Stimulated activated naive B cell treated with anti-CD40 and anti-IgM and Interleukin-4, amounts not matched to agents 10 μg/mL and 1 μg/mL and 100 μg/mL, for 72 hours (primary cell): ENCODE data around the gene RNF186.
"Not testable (repeated sequence)": the region's sequence is repeated elsewhere in the genome, so short reads cannot be mapped to it uniquely, and the experiment has no call there.

Experiments
- ATAC-seq, 2 donors: fragments of 150-1000 bp; cut with Tn5 transposase; replicated peaks; 2 replicates each; pipeline ENCODE4 v1.10.0; 2021; ENCODE audit warnings: moderate library complexity in 1 of 2
- DNase-seq: peaks from one replicate; pipeline ENCODE4 v3.0.0; 2021
- H3K27ac Mint-ChIP-seq: one replicate; pipeline ENCODE4 v1.8.0; 2022; ENCODE audit warnings: mild to moderate bottlenecking, mixed read lengths
- H3K27me3 Mint-ChIP-seq, 2 donors: one replicate each; pipeline ENCODE4 v1.8.0; 2022; ENCODE audit warnings: mixed read lengths in 2 of 2
- H3K36me3 Mint-ChIP-seq, 2 donors: one replicate each; pipeline ENCODE4 v1.8.0; 2022; ENCODE audit warnings: mixed read lengths in 2 of 2, mild to moderate bottlenecking in 1 of 2
- H3K4me1 Mint-ChIP-seq, 2 donors: one replicate each; pipeline ENCODE4 v1.8.0; 2022; ENCODE audit warnings: mixed read lengths in 2 of 2, mild to moderate bottlenecking in 1 of 2
- H3K4me3 Mint-ChIP-seq, 2 donors: one replicate each; pipeline ENCODE4 v1.8.0; 2022; ENCODE audit warnings: mild to moderate bottlenecking in 2 of 2, mixed read lengths in 2 of 2, moderate library complexity in 1 of 2
- H3K9me3 Mint-ChIP-seq, 2 donors: one replicate each; pipeline ENCODE4 v1.8.0; 2022; ENCODE audit warnings: mixed read lengths in 2 of 2, mild to moderate bottlenecking in 1 of 2

RNF186 gene

DNA sequence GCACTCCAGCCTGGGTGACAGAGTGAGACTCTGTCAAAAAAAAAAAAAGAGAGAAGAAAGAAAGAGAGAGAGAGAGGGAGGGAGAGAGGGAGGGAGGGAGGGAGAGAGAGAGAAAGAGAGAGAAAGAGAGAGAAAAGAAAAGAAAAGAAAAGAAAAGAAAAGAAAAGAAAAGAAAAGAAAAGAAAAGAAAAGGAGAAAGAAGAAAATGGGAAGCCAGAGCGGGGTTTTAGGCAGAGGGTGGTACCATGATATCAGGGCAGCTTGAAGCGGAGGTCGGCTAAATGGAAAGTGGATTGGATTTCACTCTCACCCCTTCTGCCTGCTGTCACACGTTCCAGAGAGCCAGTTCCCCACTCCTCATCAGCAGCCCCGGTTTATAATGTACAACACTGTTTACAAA lies 17.3 kb downstream of the RNF186 start:
- Mint-ChIP-seq H3K36me3 (peaks cover 20 to 32% of the 10 kb centered on the region in 2 donors), H3K4me3 (no peak overlapping the region), H3K9me3 (no peaks in the 10 kb centered on the region), H3K27ac (peak overlapping the region; percentile 60), H3K27me3 (no peaks in the 10 kb centered on the region), H3K4me1 (peaks cover 24 to 38% of the 10 kb centered on the region in 2 donors)
- ATAC-seq: no peak
- no peak for DNase-seq

DNA sequence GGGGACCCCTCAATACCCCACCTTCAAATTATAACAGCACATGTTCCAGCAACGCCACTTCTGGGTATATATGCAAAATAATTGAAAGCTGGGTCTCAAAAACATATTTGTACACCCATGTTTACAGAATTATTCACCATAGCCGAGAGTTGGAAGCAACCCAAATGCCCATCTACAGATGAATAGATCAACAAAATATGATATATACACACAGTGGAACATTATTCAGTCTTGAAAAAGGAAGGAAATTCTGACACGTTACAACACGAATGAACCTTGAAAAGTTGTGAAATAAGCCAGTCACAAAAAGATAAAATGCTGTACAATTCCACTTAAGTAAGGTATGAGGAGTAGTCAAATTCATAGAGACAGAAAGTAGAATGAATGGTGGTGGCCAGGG lies 20.5 kb downstream of the RNF186 start:
- Mint-ChIP-seq H3K27ac (no peak overlapping the region), H3K27me3 (no peaks in the 10 kb centered on the region), H3K9me3 (peaks cover 2 to 4% of the 10 kb centered on the region in 2 donors), H3K4me1 (peaks cover 26 to 36% of the 10 kb centered on the region in 2 donors), H3K36me3 (peaks cover 36 to 57% of the 10 kb centered on the region in 2 donors), H3K4me3 (no peak overlapping the region)
- ATAC-seq (no peak), DNase-seq (no peak)

DNA sequence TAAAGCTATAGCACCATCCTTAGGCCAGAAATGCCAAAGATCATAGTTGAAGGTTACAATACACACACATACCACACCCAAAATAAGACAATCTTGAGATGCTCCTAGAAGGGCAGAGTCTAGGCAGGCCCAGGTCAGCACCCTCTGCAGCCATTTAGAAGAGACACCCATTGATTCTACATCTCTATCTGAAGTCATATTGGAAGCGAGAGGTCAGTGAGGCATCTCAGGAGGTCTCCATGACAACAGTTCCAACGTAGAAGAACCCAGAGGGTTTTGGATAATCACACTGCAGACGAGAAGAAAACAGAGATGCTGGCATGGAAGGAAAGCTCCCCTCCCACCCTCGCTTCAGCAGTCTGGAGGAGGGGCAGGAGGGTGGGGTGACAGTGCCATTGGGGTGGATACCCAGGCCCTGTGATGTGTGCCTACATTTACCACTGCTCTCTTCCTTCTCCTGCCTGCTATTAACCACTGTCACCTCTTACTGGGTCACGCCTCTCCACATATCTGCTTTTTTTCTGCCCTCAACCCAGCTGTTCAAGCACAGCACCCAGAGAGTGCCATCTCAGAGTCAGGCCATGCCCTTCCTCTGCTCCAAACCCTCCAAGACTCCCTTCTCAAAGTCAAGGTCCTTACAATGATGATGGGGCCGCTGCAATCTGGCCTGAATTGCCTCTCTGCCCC lies 21.6 kb downstream of the RNF186 start:
- H3K9me3 Mint-ChIP-seq: peaks cover 2 to 4% of the 10 kb centered on the region in 2 donors
- H3K4me3 Mint-ChIP-seq: no peak overlapping the region
- peaks cover 36 to 57% of the 10 kb centered on the region in 2 donors for H3K36me3 Mint-ChIP-seq
- DNase-seq (no peak), ATAC-seq (peak; percentile 29 to 39)
- peaks cover 19 to 27% of the 10 kb centered on the region in 2 donors for H3K4me1 Mint-ChIP-seq
- no peaks in the 10 kb centered on the region for H3K27me3 Mint-ChIP-seq
- no peak overlapping the region for H3K27ac Mint-ChIP-seq

GRCh38 chr1:19792237-19793002 lies 22.7 kb downstream of the RNF186 start:
- peaks cover 2 to 4% of the 10 kb centered on the region in 2 donors for H3K9me3 Mint-ChIP-seq
- peaks cover 17 to 23% of the 10 kb centered on the region in 2 donors for H3K4me1 Mint-ChIP-seq
- ATAC-seq: no peak
- peaks cover 36 to 61% of the 10 kb centered on the region in 2 donors for H3K36me3 Mint-ChIP-seq
- no peak overlapping the region for H3K4me3 Mint-ChIP-seq
- no peak for DNase-seq
- no peaks in the 10 kb centered on the region for H3K27me3 Mint-ChIP-seq
- H3K27ac Mint-ChIP-seq: no peak overlapping the region

DNA sequence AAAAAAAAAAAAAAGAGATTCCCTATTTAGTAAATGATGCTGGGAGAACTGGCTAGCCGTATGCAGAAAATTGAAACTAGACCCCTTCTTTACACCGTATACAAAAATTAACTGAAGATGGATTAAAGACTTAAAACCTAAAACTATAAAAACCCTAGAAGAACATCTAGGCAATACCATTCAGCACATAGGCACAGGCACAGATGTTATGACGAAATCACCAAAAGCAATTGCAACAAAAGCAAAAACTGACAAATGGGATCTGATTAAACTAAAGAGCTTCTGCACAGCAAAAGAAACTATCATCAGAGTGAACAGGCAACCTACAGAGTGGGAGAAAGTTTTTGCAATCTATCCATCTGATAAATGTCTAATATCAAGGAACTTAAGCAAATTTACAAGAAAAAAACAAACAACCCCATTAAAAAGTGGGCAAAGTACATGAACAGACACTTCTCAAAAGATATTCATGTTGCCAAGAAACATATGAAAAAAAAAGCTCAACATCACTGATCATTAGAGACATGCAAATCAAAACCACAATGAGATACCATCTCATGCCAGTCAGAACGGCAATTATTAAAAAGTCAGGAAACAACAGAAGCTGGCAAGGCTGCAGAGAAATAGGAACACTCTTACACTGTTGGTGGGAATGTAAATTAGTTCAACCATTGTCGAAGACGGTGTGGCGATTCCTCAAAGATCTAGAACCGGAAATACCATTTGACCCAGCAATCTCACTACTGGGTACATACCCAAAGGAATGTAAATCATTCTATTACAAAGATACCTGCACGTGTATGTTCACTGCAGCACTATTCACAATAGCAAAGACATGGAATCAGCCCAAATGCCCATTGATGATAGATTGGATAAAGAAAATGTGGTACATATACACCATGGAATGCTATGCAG lies 24.8 kb downstream of the RNF186 start:
- H3K4me1 Mint-ChIP-seq: peaks cover 15 to 17% of the 10 kb centered on the region in 2 donors
- not testable (repeated sequence) for H3K27me3 Mint-ChIP-seq, H3K4me3 Mint-ChIP-seq, H3K9me3 Mint-ChIP-seq, ATAC-seq, H3K27ac Mint-ChIP-seq, DNase-seq
- H3K36me3 Mint-ChIP-seq: peaks cover 39 to 63% of the 10 kb centered on the region in 2 donors

- peaks cover 32 to 52% of the 10 kb centered on the region in 2 donors for H3K36me3 Mint-ChIP-seq
- no peaks in the 10 kb centered on the region for H3K27me3 Mint-ChIP-seq
- no peak for DNase-seq
- ATAC-seq: no peak
- peaks cover 7 to 12% of the 10 kb centered on the region in 2 donors for H3K4me1 Mint-ChIP-seq
- H3K27ac Mint-ChIP-seq: no peak overlapping the region
- peaks cover 2% of the 10 kb centered on the region in 2 donors for H3K9me3 Mint-ChIP-seq
- no peak overlapping the region for H3K4me3 Mint-ChIP-seq
Observed at GRCh38 chr1:19786988-19787423, 28.1 kb downstream of the RNF186 start.

DNA sequence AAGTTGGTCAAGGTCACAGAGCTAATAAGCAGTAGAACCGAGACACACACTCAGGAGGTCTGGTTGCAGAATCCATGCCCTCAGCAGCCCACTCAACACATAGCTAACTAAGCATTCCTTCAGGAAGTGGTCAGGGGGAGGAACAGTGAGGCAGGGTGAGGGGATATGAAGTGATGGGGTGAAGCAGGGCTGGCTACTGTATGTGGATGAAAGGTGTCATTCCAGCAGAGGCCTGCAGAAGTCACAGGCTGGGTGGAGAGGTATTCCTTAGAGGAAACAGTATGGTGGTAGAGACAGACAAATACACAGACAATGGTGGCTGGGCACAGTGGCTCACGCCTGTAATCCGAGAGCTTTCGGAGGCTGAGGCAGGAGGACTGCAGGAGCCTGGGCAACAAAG lies 29.4 kb downstream of the RNF186 start:
- no peak overlapping the region for H3K4me3 Mint-ChIP-seq
- peaks cover 3 to 8% of the 10 kb centered on the region in 2 donors for H3K4me1 Mint-ChIP-seq
- H3K27me3 Mint-ChIP-seq: no peaks in the 10 kb centered on the region
- no peak for DNase-seq
- no peak for ATAC-seq
- H3K36me3 Mint-ChIP-seq: peaks cover 34 to 51% of the 10 kb centered on the region in 2 donors
- H3K9me3 Mint-ChIP-seq: no peaks in the 10 kb centered on the region
- H3K27ac Mint-ChIP-seq: no peak overlapping the region

DNA sequence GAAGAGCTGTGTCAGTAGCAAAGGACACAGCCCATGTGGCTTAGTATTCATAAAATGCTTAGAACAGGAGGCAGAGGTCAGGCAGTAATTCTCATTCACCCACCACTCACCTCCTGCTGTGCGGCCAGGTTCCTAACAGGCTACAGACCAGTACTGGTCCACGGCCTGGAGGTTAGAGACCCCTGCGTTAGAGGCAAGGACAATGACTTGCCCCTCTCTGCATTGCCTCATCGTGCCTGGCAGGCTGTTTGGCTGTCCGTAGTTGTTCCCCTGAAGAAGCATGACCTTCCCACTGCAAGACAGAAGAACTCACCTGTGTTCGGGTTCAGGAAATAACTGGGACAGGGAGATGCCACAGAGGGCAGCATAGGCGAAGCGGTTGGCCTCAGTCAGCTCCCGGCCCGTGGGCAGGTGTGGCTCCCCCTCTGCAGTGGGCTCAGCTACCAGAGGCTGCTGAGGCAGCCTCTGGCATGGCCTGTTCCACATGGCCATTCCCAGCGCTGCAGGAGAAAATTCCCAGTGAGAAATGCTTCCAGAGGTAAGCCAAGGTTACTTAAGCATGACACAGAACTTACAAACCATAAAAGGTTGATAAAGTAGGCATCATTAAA lies 34.7 kb downstream of the RNF186 start:
- ATAC-seq (no peak), DNase-seq (no peak)
- no peak overlapping the region for H3K4me3 Mint-ChIP-seq
- no peaks in the 10 kb centered on the region for H3K27me3 Mint-ChIP-seq
- no peak overlapping the region for H3K27ac Mint-ChIP-seq
- no peaks in the 10 kb centered on the region for H3K4me1 Mint-ChIP-seq
- H3K36me3 Mint-ChIP-seq: peaks cover 43 to 62% of the 10 kb centered on the region in 2 donors
- no peaks in the 10 kb centered on the region for H3K9me3 Mint-ChIP-seq

DNA sequence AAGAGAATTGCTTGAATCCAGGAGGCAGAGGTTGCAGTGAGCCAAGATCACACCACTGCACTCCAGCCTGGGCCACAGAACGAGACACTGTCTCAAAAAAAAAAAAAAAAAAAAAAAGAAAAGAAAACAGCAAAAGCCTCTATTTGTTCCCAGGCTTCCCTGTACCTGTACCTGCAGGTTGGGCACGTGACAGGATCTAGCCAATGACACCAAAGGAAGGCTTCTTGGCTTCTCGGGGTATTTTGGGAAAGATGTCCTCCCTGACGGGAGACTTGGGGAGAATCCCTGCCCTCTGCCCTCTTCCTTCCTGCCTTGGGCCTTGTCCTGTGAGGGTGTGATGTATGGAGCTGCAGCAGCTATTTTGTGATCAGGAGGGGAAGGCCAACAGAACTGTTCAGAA lies 38.1 kb downstream of the RNF186 start:
- Mint-ChIP-seq H3K36me3 (peaks cover 47 to 63% of the 10 kb centered on the region in 2 donors), H3K9me3 (no peaks in the 10 kb centered on the region), H3K4me3 (no peak overlapping the region), H3K27me3 (no peaks in the 10 kb centered on the region), H3K27ac (no peak overlapping the region), H3K4me1 (no peaks in the 10 kb centered on the region)
- DNase-seq (no peak), ATAC-seq (no peak)

- Mint-ChIP-seq H3K27ac (no peak overlapping the region), H3K27me3 (no peaks in the 10 kb centered on the region), H3K4me1 (no peaks in the 10 kb centered on the region), H3K4me3 (no peak overlapping the region), H3K36me3 (peaks cover 44 to 63% of the 10 kb centered on the region in 2 donors), H3K9me3 (no peaks in the 10 kb centered on the region)
- DNase-seq (no peak), ATAC-seq (no peak)
Observed at GRCh38 chr1:19776287-19776686, 38.8 kb downstream of the RNF186 start.

GRCh38 chr1:19775831-19776230 lies 39.3 kb downstream of the RNF186 start:
- Mint-ChIP-seq H3K9me3 (no peaks in the 10 kb centered on the region), H3K27ac (no peak overlapping the region), H3K4me3 (no peak overlapping the region), H3K36me3 (peaks cover 43 to 64% of the 10 kb centered on the region in 2 donors), H3K4me1 (no peaks in the 10 kb centered on the region), H3K27me3 (no peaks in the 10 kb centered on the region)
- no peak for DNase-seq
- ATAC-seq: no peak

- Mint-ChIP-seq H3K4me3 (no peak overlapping the region), H3K27me3 (no peaks in the 10 kb centered on the region), H3K36me3 (peaks cover 40 to 60% of the 10 kb centered on the region in 2 donors), H3K4me1 (no peaks in the 10 kb centered on the region), H3K9me3 (no peaks in the 10 kb centered on the region), H3K27ac (no peak overlapping the region)
- DNase-seq: no peak
- ATAC-seq: no peak
Observed at GRCh38 chr1:19775317-19775716, 39.8 kb downstream of the RNF186 start.

DNA sequence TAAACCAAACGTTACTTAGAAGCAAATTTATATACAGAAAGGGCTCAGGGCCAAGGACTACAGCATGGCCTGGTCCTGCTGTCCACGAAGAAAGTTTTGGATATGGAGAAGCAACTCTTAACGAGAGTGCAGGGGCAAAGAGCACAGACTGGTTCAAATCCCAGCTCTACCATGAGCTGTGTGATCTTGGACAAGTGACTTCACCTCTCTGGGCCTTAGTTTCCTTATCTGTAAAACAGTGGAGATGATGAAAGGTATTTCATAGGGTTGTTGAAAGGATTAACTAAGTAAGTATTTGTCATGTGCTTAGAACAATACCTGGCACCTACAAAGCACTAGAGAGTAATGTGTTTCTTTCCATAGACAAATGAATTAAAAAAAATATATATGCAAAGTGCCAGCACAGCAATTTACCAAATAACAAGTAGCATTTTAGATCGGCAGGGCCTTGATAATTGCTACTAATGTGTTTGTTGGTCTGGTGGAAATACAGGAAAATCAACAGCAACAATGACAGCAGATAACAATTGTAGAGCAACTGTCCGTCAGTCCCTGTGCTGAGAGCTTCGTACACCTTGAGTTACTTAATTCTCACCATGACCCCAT lies 40.8 kb downstream of the RNF186 start:
- Mint-ChIP-seq H3K9me3 (no peaks in the 10 kb centered on the region), H3K4me3 (no peak overlapping the region), H3K4me1 (no peaks in the 10 kb centered on the region), H3K27me3 (no peaks in the 10 kb centered on the region), H3K27ac (no peak overlapping the region), H3K36me3 (peaks cover 40 to 59% of the 10 kb centered on the region in 2 donors)
- no peak for DNase-seq
- no peak for ATAC-seq
